Caco-2 (cell line): Measurements from ENCODE around the gene KRTAP3-1. TPM values are rescaled to one million over a fixed set of nuclear protein-coding genes. Genes with fewer than 3 reads are reported as not detected.

ENCODE experiments used
- BruUV-seq: library from RNA; stranded (reverse); fragments of 400-500 nt; replicated peaks from 2 replicates; lab custom pipeline; 2021; lab: Mats Ljungman, UMichigan
- CTCF ChIA-PET: fragments of 300-600 bp; sonication (Branson Sonifier 250); formaldehyde crosslinking; loops from one replicate; lab custom pipeline; 2022; ENCODE audit warnings: antibody characterized with exemption; lab: Charles Lee
- POLR2A ChIA-PET: fragments of 300-600 bp; sonication (Branson Sonifier 250); formaldehyde crosslinking; loops from one replicate; lab custom pipeline; 2022; ENCODE audit warnings: antibody characterized with exemption; lab: Charles Lee
- DNase-seq, 2 experiments: peaks; one replicate each; pipeline versions ENCODE4 v3.0.0 to v3.0.0-alpha.2; 2020 to 2022
- H3K27me3 ChIP-seq: replicated peaks from 2 replicates; pipeline ENCODE4 v1.6.0; 2011; ENCODE audit warnings: low read length; ENCODE audit not compliant: control insufficient read depth, insufficient read depth
- H3K36me3 ChIP-seq: 2 replicates; pipeline ENCODE4 v1.5.1; 2011; ENCODE audit warnings: low read length; ENCODE audit not compliant: control insufficient read depth, insufficient read depth
- H3K4me1 ChIP-seq: fragments of 250-450 bp; sonication (Bioruptor Pico); 2 replicates; pipeline ENCODE4 v1.5.1; 2020; ENCODE audit warnings: mild to moderate bottlenecking
- H3K4me3 ChIP-seq: 2 replicates; pipeline ENCODE4 v1.5.1; 2011; ENCODE audit warnings: low read depth, mild to moderate bottlenecking, control low read depth, low read length
- H3K9me3 ChIP-seq: fragments of 250-450 bp; sonication (Bioruptor Pico); 2 replicates; pipeline ENCODE4 v1.5.1; 2020; ENCODE audit warnings: mild to moderate bottlenecking, moderate library complexity
- H3K27ac Mint-ChIP-seq: one replicate; pipeline ENCODE4 v1.8.0; 2022; ENCODE audit warnings: mixed read lengths; ENCODE audit not compliant: unreplicated experiment
- H3K27me3 Mint-ChIP-seq: one replicate; pipeline ENCODE4 v1.8.0; 2022; ENCODE audit warnings: mixed read lengths; ENCODE audit not compliant: insufficient read depth, unreplicated experiment
- H3K36me3 Mint-ChIP-seq: one replicate; pipeline ENCODE4 v1.8.0; 2022; ENCODE audit warnings: mild to moderate bottlenecking, mixed read lengths; ENCODE audit not compliant: insufficient read depth, unreplicated experiment
- H3K4me1 Mint-ChIP-seq: one replicate; pipeline ENCODE4 v1.8.0; 2022; ENCODE audit warnings: low read depth, mixed read lengths; ENCODE audit not compliant: unreplicated experiment
- H3K4me3 Mint-ChIP-seq: one replicate; pipeline ENCODE4 v1.8.0; 2022; ENCODE audit warnings: mild to moderate bottlenecking, moderate library complexity, mixed read lengths; ENCODE audit not compliant: unreplicated experiment
- H3K9me3 Mint-ChIP-seq: one replicate; pipeline ENCODE4 v1.8.0; 2022; ENCODE audit warnings: mixed read lengths; ENCODE audit not compliant: unreplicated experiment
- intact Hi-C: fragments of 100-400 bp; cut with micrococcal nuclease; formaldehyde crosslinking; loops from one replicate; pipeline ENCODE4 v1.10.0; 2022; ENCODE audit not compliant: unreplicated experiment
- total RNA-seq: library from RNA; stranded (reverse); gene quantifications from 2 replicates; pipeline ENCODE4 v1.2.3, GENCODE V29; 2022
- TF ChIP-seq, protein P1 (sequence below), 2 experiments: fragments of 200-600 bp in 1 of 2; IDR thresholded peaks; 1 replicate in 1 of 2; 2 replicates in 1 of 2; pipeline versions ENCODE4 v1.5.1 to v1.8.0; 2011 to 2022; ENCODE audit warnings: antibody characterized with exemption in 1 of 2, control low read depth in 1 of 2, inconsistent platforms in 1 of 2, low read depth in 1 of 2, low read length in 1 of 2, mild to moderate bottlenecking in 1 of 2, moderate library complexity in 1 of 2; ENCODE audit not compliant: insufficient read depth in 1 of 2, severe bottlenecking in 1 of 2, unreplicated experiment in 1 of 2

KRTAP3-1 gene
- total RNA-seq, 1 experiment from 2014 or later = 7.4 TPM

DNA sequence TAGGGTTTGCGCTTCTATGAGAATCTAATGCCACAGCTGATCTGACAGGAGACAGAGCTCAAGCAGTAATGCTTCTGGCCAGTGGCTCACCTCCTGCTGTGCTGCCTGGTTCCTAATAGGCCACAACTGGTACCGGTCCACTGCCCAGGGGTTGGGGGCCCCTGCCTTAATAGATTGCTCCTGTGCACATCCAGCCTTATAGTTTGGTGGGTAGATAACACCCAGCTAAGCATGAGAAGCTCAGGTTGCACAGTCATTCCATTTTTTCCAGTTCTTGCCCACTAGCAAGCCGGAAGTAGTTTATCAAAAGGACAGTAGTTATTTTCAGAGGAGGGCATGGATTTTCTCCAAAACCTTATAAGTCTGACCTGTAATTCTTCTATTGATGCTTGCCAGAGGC, 10.5 kb upstream of the KRTAP3-1 start:
- Mint-ChIP-seq H3K4me3 (no peak overlapping the region), H3K36me3 (no peaks in the 10 kb centered on the region), H3K9me3 (peaks cover 23% of the 10 kb centered on the region), H3K4me1 (peaks cover 14% of the 10 kb centered on the region), H3K27me3 (no peaks in the 10 kb centered on the region), H3K27ac (no peak overlapping the region)
- intact Hi-C loops = no loop called here
- ChIA-PET CTCF (interaction anchor here (0.6 kb wide), 1 partner anchor 20 kb away, joined by 3 read pairs; no protein-coding TSS in a partner anchor), POLR2A (interaction anchor here (0.9 kb wide), 1 partner anchor 160 kb away, joined by 6 read pairs; no protein-coding TSS in a partner anchor)
- Histone ChIP-seq H3K4me1 (peaks cover 36% of the 10 kb centered on the region), H3K27me3 (no peaks in the 10 kb centered on the region), H3K4me3 (no peak overlapping the region), H3K9me3 (no peaks in the 10 kb centered on the region), H3K36me3 (no peaks in the 10 kb centered on the region)
- BruUV-seq = no TSS peak
- TF ChIP-seq, protein P1, sequence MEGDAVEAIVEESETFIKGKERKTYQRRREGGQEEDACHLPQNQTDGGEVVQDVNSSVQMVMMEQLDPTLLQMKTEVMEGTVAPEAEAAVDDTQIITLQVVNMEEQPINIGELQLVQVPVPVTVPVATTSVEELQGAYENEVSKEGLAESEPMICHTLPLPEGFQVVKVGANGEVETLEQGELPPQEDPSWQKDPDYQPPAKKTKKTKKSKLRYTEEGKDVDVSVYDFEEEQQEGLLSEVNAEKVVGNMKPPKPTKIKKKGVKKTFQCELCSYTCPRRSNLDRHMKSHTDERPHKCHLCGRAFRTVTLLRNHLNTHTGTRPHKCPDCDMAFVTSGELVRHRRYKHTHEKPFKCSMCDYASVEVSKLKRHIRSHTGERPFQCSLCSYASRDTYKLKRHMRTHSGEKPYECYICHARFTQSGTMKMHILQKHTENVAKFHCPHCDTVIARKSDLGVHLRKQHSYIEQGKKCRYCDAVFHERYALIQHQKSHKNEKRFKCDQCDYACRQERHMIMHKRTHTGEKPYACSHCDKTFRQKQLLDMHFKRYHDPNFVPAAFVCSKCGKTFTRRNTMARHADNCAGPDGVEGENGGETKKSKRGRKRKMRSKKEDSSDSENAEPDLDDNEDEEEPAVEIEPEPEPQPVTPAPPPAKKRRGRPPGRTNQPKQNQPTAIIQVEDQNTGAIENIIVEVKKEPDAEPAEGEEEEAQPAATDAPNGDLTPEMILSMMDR (IDR thresholded peaks at IDR 0.05; ENCODE audit: insufficient read depth in 1 of 2, low read depth in 1 of 2, low read length in 1 of 2, severe bottlenecking in 1 of 2, unreplicated experiment in 1 of 2) = no peak
- DNase-seq = no peak

DNA sequence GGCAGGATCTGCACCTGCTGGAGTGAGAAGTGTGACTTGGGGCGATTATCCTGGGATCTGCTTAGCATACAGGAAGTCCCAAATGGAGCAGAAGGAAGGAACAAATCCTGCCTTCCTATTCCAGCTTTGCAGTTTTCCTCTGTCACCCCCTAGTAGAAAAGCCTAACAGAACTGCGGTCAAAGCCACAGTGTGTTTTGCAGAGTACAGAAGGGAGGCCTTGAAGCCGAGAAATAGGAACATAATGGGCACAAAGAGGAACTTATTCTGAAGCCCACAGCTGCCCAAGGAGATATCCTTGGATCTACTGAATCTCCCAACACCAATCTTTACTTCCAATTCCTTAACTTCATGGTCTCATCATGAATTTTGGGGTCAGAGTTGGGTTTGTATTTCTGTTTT, 9.6 kb upstream of the KRTAP3-1 start:
- CTCF ChIA-PET = no interaction called here
- no peaks in the 10 kb centered on the region for H3K36me3 Mint-ChIP-seq
- intact Hi-C loops = no loop called here
- Histone ChIP-seq H3K27me3 (no peaks in the 10 kb centered on the region), H3K36me3 (no peaks in the 10 kb centered on the region), H3K4me3 (no peak overlapping the region), H3K4me1 (peaks cover 36% of the 10 kb centered on the region), H3K9me3 (no peaks in the 10 kb centered on the region)
- no TSS peak for BruUV-seq
- peaks cover 23% of the 10 kb centered on the region for H3K9me3 Mint-ChIP-seq
- H3K27ac Mint-ChIP-seq = no peak overlapping the region
- DNase-seq = no peak
- POLR2A ChIA-PET = no interaction called here
- TF ChIP-seq, protein P1 (IDR thresholded peaks at IDR 0.05; ENCODE audit: insufficient read depth in 1 of 2, low read depth in 1 of 2, low read length in 1 of 2, severe bottlenecking in 1 of 2, unreplicated experiment in 1 of 2) = no peak
- peaks cover 14% of the 10 kb centered on the region for H3K4me1 Mint-ChIP-seq
- H3K4me3 Mint-ChIP-seq = no peak overlapping the region
- H3K27me3 Mint-ChIP-seq = no peaks in the 10 kb centered on the region

DNA sequence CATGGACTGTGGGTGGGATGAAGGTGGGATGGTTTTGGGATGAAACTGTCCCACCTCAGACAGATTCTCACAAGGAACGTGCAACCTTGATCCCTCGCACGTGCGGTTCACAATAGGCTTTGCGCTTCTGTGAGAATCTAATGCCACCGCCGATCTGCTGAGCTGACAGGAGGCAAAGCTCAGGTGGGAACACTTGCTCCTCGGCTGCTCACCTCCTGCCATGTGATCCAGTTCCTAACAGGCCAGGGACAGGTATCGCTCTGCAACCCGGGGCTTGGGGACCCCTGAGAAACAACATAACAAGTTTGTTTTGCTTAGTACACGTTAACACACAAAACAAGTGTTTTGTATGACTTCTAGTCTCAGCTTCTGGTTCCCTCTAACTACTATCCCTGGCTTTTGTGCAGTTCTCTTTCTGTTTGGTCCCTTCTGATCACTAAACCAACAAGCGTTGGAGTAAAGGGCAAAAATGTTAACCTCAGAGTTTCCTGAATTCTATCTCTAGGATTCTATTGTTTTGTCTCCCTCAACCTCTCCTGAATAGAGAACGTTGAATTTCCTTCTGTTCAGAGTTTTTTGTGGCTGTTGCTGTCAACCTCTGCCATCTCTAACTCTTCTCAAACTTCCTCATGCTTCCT, 7.8 kb upstream of the KRTAP3-1 start:
- H3K36me3 ChIP-seq = no peaks in the 10 kb centered on the region
- no peak overlapping the region for H3K4me3 Mint-ChIP-seq
- H3K4me1 ChIP-seq = peaks cover 36% of the 10 kb centered on the region
- no peaks in the 10 kb centered on the region for H3K36me3 Mint-ChIP-seq
- no peaks in the 10 kb centered on the region for H3K27me3 ChIP-seq
- peak overlapping the region; percentile 48 for H3K27ac Mint-ChIP-seq
- ChIA-PET POLR2A (no interaction called here), CTCF (no interaction called here)
- peaks cover 23% of the 10 kb centered on the region for H3K4me1 Mint-ChIP-seq
- no peak overlapping the region for H3K4me3 ChIP-seq
- TF ChIP-seq, protein P1 (IDR thresholded peaks at IDR 0.05; ENCODE audit: insufficient read depth in 1 of 2, low read depth in 1 of 2, low read length in 1 of 2, severe bottlenecking in 1 of 2, unreplicated experiment in 1 of 2) = no peak
- H3K27me3 Mint-ChIP-seq = no peaks in the 10 kb centered on the region
- H3K9me3 Mint-ChIP-seq = peaks cover 25% of the 10 kb centered on the region
- BruUV-seq = no TSS peak
- intact Hi-C loops = no loop called here
- DNase-seq = no peak
- peaks cover 2% of the 10 kb centered on the region; the same call in 1 of the 2 replicates for H3K9me3 ChIP-seq
